Endothelial cell of umbilical vein (primary cell): ENCODE measurements around the gene NAGS. TPM values are rescaled to one million over a fixed set of nuclear protein-coding genes. Genes with fewer than 3 reads are reported as not detected.

Experiments used
- BruUV-seq: library from RNA; stranded (reverse); fragments of 400-500 nt; replicated peaks from 2 replicates; lab custom pipeline; 2021; lab: Mats Ljungman, UMichigan
- CTCF ChIA-PET: fragments of 300-600, 350-600 bp; sonication (Branson Sonifier 250); formaldehyde crosslinking; loops from one replicate; lab custom pipeline; 2021; ENCODE audit warnings: antibody characterized with exemption, inconsistent platforms; lab: Charles Lee
- POLR2A ChIA-PET: fragments of 300-600, 350-600 bp; sonication (Branson Sonifier 250); formaldehyde crosslinking; loops from one replicate; lab custom pipeline; 2021; ENCODE audit warnings: antibody characterized with exemption, inconsistent platforms; lab: Charles Lee
- DNase-seq: peaks from one replicate; pipeline ENCODE4 v3.0.0-alpha.2; 2011; ENCODE audit warnings: low read depth, low spot score
- FAIRE-seq: peaks from 2 replicates; lab custom pipeline; 2011; peaks lifted over from hg19 to GRCh38; lab: Jason Lieb, UNC
- H2AFZ ChIP-seq: 2 replicates; pipeline ENCODE4 v1.6.0; 2012; ENCODE audit warnings: low read depth, low read length, control low read depth, inconsistent platforms
- H3K27ac ChIP-seq: 2 replicates; pipeline ENCODE4 v1.5.1; 2011; ENCODE audit warnings: low read depth, mild to moderate bottlenecking, control low read depth, low read length, moderate library complexity; ENCODE audit not compliant: insufficient read depth
- H3K27me3 ChIP-seq, 2 experiments: 2 replicates each; pipeline versions ENCODE4 v1.6.0 to v1.6.1; 2011; ENCODE audit warnings: low read length in 2 of 2, mixed read lengths in 1 of 2; ENCODE audit not compliant: control insufficient read depth in 2 of 2, insufficient read depth in 2 of 2
- H3K36me3 ChIP-seq, 2 experiments: 2 replicates in 1 of 2; 3 replicates in 1 of 2; pipeline ENCODE4 v1.5.1; 2011; ENCODE audit warnings: low read length in 2 of 2, mild to moderate bottlenecking in 1 of 2, moderate library complexity in 1 of 2; ENCODE audit not compliant: control insufficient read depth in 2 of 2, insufficient read depth in 2 of 2; ENCODE audit errors: extremely low read depth in 1 of 2
- H3K4me1 ChIP-seq: 3 replicates; pipeline ENCODE4 v1.5.1; 2011; ENCODE audit warnings: mild to moderate bottlenecking, low read length; ENCODE audit not compliant: control insufficient read depth, insufficient read depth; ENCODE audit errors: extremely low read depth
- H3K4me2 ChIP-seq: 2 replicates; pipeline ENCODE4 v1.6.1; 2011; ENCODE audit warnings: low read length, control low read depth, mixed read lengths; ENCODE audit not compliant: insufficient read depth
- H3K4me3 ChIP-seq, 3 experiments: fragments of 200-600 bp in 1 of 3; sonication (generic), shearing (Covaris generic) in 1 of 3; replicated peaks in 1 of 3; 2 replicates each; pipeline ENCODE4 v1.5.1; 2011 to 2016; ENCODE audit warnings: control low read depth in 3 of 3, low read length in 3 of 3, mild to moderate bottlenecking in 2 of 3, inconsistent platforms in 1 of 3, low read depth in 1 of 3, moderate library complexity in 1 of 3; ENCODE audit not compliant: insufficient read depth in 1 of 3
- H3K79me2 ChIP-seq: 2 replicates; pipeline ENCODE4 v1.6.0; 2012; ENCODE audit warnings: low read length, inconsistent platforms; ENCODE audit not compliant: control insufficient read depth, insufficient read depth
- H3K9ac ChIP-seq: replicated peaks from 2 replicates; pipeline ENCODE3; 2011; ENCODE audit warnings: low read length, control low read depth; ENCODE audit not compliant: insufficient read depth; ENCODE audit errors: extremely low read depth
- H3K9me1 ChIP-seq: replicated peaks from 3 replicates; pipeline ENCODE4 v1.6.0; 2011; ENCODE audit warnings: mild to moderate bottlenecking, low read length; ENCODE audit not compliant: control insufficient read depth, insufficient read depth; ENCODE audit errors: extremely low read depth
- H3K9me3 ChIP-seq: replicated peaks from 2 replicates; pipeline ENCODE4 v1.5.1; 2012; ENCODE audit warnings: low read length, inconsistent platforms; ENCODE audit not compliant: control insufficient read depth, insufficient read depth
- H4K20me1 ChIP-seq: replicated peaks from 2 replicates; pipeline ENCODE3; 2011; ENCODE audit warnings: mild to moderate bottlenecking, low read length; ENCODE audit not compliant: control insufficient read depth, insufficient read depth; ENCODE audit errors: extremely low read depth
- EZH2 ChIP-seq: IDR thresholded peaks from 2 replicates; pipeline ENCODE4 v1.6.1; 2012; ENCODE audit warnings: borderline replicate concordance, low read depth, mild to moderate bottlenecking, moderate library complexity, low read length, inconsistent platforms; ENCODE audit not compliant: severe bottlenecking
- GATA2 ChIP-seq: IDR thresholded peaks from 2 replicates; pipeline ENCODE4 v1.7.0; 2011; ENCODE audit warnings: low read depth, mild to moderate bottlenecking, moderate library complexity, mixed read lengths, low read length; ENCODE audit not compliant: insufficient read length, insufficient read depth
- POLR2AphosphoS5 ChIP-seq: IDR thresholded peaks from 2 replicates; pipeline ENCODE4 v1.6.1; 2012; ENCODE audit warnings: low read depth, mild to moderate bottlenecking, control low read depth, low read length, moderate library complexity; ENCODE audit not compliant: insufficient read depth
- dilution Hi-C: fragments of 300-500 bp; cut with MboI; formaldehyde crosslinking; loops from one replicate; pipeline ENCODE4 v1.15.0; 2019; ENCODE audit warnings: low sequenced_read_pairs; ENCODE audit not compliant: extremely low pct_ligation_motif_present
- intact Hi-C: fragments of 100-400 bp; cut with micrococcal nuclease; formaldehyde crosslinking; loops from one replicate; pipeline ENCODE4 v1.10.0; 2022
- polyA plus RNA-seq, 4 experiments: library from polyadenylated mRNA; depleted of rRNA in 3 of 4; stranded (reverse) in 3 of 4; unstranded in 1 of 4; fragments of >200 nt; gene quantifications; 2 replicates each; pipeline versions ENCODE4 v1.2.1 to v1.2.3, GENCODE V29; 2011 to 2012; ENCODE audit warnings: missing spikeins in 1 of 4
- total RNA-seq: library from RNA; stranded (reverse); gene quantifications from 2 replicates; pipeline ENCODE4 v1.2.3, GENCODE V29; 2021
- TF ChIP-seq, protein P1 (sequence below), 2 donors: IDR thresholded peaks; 1 replicate in 1 of 2; 2 replicates in 1 of 2; pipeline ENCODE4 v1.5.1; 2011; ENCODE audit warnings: low read length in 2 of 2, mild to moderate bottlenecking in 2 of 2, moderate library complexity in 2 of 2, control low read depth in 1 of 2, inconsistent platforms in 1 of 2, low read depth in 1 of 2; ENCODE audit not compliant: insufficient read depth in 1 of 2; ENCODE audit errors: extremely low read depth in 1 of 2
- TF ChIP-seq, protein P2 (sequence below): IDR thresholded peaks from 2 replicates; pipeline ENCODE4 v1.6.1; 2011; ENCODE audit not compliant: insufficient read depth, insufficient read length

NAGS gene
- total and polyA plus RNA-seq, 2 donors (not counting 3 experiments of a cell fraction or from before 2014, with no cell fraction given), result 3.3 to 6.1 TPM

DNA sequence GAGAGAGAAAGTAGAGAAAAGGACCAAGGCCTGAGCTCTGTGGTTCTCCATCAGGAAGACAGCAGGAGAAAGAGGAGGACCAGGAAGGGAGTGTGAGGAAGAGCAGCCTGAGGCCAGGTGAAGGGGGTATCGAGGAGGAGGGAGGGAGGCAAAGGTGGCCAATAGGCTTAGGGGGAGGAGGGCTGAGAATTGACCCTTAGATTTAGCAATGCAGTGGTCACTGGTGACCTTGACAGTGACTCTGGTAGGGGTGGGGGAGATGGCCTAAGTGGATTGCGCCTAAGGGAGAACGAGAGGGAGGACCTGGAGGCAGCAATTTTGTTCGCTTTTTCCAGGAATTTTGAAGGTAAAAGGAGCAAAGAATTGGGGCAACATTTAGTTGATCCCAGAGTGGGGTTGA, 5.4 kb upstream of the NAGS start:
- Histone ChIP-seq H3K4me1 (peaks cover 23% of the 10 kb centered on the region), H4K20me1 (no peaks in the 10 kb centered on the region), H3K36me3 (no peaks in the 10 kb centered on the region), H3K27ac (no peak overlapping the region), H3K4me3 (no peak overlapping the region), H3K27me3 (peaks cover 0 to 3% of the 10 kb centered on the region in 2 experiments), H3K4me2 (no peak overlapping the region), H3K9me3 (no peaks in the 10 kb centered on the region), H3K9ac (no peak overlapping the region), H2AFZ (no peak overlapping the region), H3K9me1 (no peaks in the 10 kb centered on the region), H3K79me2 (no peaks in the 10 kb centered on the region)
- FAIRE-seq (no peak), DNase-seq (no peak)
- CTCF ChIA-PET, result interaction anchor here (1.1 to 12.7 kb wide), 5 partner anchors 56 to 118 kb away, joined by 3 to 182 read pairs (median 5); partner anchors contain the start of gene PPY
- BruUV-seq, result no TSS peak
- no peak for TF ChIP-seq EZH2
- TF ChIP-seq GATA2, result no peak
- TF ChIP-seq POLR2AphosphoS5, result no peak
- TF ChIP-seq, protein P1, sequence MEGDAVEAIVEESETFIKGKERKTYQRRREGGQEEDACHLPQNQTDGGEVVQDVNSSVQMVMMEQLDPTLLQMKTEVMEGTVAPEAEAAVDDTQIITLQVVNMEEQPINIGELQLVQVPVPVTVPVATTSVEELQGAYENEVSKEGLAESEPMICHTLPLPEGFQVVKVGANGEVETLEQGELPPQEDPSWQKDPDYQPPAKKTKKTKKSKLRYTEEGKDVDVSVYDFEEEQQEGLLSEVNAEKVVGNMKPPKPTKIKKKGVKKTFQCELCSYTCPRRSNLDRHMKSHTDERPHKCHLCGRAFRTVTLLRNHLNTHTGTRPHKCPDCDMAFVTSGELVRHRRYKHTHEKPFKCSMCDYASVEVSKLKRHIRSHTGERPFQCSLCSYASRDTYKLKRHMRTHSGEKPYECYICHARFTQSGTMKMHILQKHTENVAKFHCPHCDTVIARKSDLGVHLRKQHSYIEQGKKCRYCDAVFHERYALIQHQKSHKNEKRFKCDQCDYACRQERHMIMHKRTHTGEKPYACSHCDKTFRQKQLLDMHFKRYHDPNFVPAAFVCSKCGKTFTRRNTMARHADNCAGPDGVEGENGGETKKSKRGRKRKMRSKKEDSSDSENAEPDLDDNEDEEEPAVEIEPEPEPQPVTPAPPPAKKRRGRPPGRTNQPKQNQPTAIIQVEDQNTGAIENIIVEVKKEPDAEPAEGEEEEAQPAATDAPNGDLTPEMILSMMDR (IDR thresholded peaks at IDR 0.05; ENCODE audit: extremely low read depth in 1 of 2, insufficient read depth in 1 of 2, low read depth in 1 of 2, low read length in 2 of 2), result no peak
- TF ChIP-seq, protein P2, sequence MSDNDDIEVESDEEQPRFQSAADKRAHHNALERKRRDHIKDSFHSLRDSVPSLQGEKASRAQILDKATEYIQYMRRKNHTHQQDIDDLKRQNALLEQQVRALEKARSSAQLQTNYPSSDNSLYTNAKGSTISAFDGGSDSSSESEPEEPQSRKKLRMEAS, result no peak
- dilution Hi-C loops, result no loop called here
- intact Hi-C loops, result no loop called here
- POLR2A ChIA-PET, result no interaction called here
